HFFc6 (cell line): Measurements from ENCODE around the gene RGS9BP. TPM values are rescaled to one million over a fixed set of nuclear protein-coding genes. Genes with fewer than 3 reads are reported as not detected.
A peak's percentile ranks its signal among the peaks of the same experiment; 100 is the strongest.

Experiments
- DNase-seq: peaks from one replicate; pipeline ENCODE4 v3.0.0-alpha.2; 2018
- H3K27ac Mint-ChIP-seq: 2 replicates; pipeline ENCODE4 v1.8.0; 2020; ENCODE audit warnings: mild to moderate bottlenecking, mixed read lengths
- H3K27me3 Mint-ChIP-seq: 2 replicates; pipeline ENCODE4 v1.8.0; 2021; ENCODE audit warnings: mild to moderate bottlenecking, moderate library complexity, mixed read lengths; ENCODE audit not compliant: insufficient read depth
- H3K36me3 Mint-ChIP-seq: 2 replicates; pipeline ENCODE4 v1.8.0; 2021; ENCODE audit warnings: low read depth, mixed read lengths
- H3K4me1 Mint-ChIP-seq: 2 replicates; pipeline ENCODE4 v1.8.0; 2020; ENCODE audit warnings: low read depth, mixed read lengths
- H3K4me3 Mint-ChIP-seq: 2 replicates; pipeline ENCODE4 v1.8.0; 2020; ENCODE audit warnings: mild to moderate bottlenecking, moderate library complexity, mixed read lengths
- H3K9me3 Mint-ChIP-seq: 2 replicates; pipeline ENCODE4 v1.8.0; 2020; ENCODE audit warnings: mild to moderate bottlenecking, mixed read lengths
- CTCF ChIP-seq: fragments of 200-600 bp; sonication (generic); IDR thresholded peaks from 2 replicates; pipeline ENCODE4 v1.5.0; 2021; ENCODE audit warnings: antibody characterized with exemption, mild to moderate bottlenecking
- total RNA-seq, 6 experiments: library from RNA; stranded (reverse); fragmentation: NEBNext Ultra II Directional; extraction: Animal tissue kit (Norgen Biotek cat#: 25700); gene quantifications; 2 replicates in 1 of 6; 3 replicates in 5 of 6; pipeline ENCODE4 v1.2.3, GENCODE V29; 2021

RGS9BP gene
- total RNA-seq, 6 experiments from 2014 or later, result 0.16 to 0.38 (median 0.19) TPM

- no peak overlapping the region for H3K4me3 Mint-ChIP-seq
- H3K27me3 Mint-ChIP-seq, result no peaks in the 10 kb centered on the region; the same call in 1 of the 2 replicates
- no peak for TF ChIP-seq CTCF
- DNase-seq, result no peak
- peaks cover 12% of the 10 kb centered on the region; the same call in 1 of the 2 replicates for H3K4me1 Mint-ChIP-seq
- H3K36me3 Mint-ChIP-seq, result no peaks in the 10 kb centered on the region; the same call in 1 of the 2 replicates
- H3K27ac Mint-ChIP-seq, result no peak overlapping the region
- no peaks in the 10 kb centered on the region for H3K9me3 Mint-ChIP-seq
These were observed 17.6 kb upstream of the RGS9BP start for GRCh38 chr19:32658075-32658474.

GRCh38 chr19:32658527-32658926, 17.1 kb upstream of the RGS9BP start:
- Mint-ChIP-seq H3K9me3 (no peaks in the 10 kb centered on the region), H3K27ac (no peak overlapping the region), H3K4me3 (no peak overlapping the region), H3K27me3 (no peaks in the 10 kb centered on the region; the same call in 1 of the 2 replicates), H3K4me1 (peaks cover 14% of the 10 kb centered on the region; the same call in 1 of the 2 replicates), H3K36me3 (no peaks in the 10 kb centered on the region; the same call in 1 of the 2 replicates)
- DNase-seq, result no peak
- TF ChIP-seq CTCF, result no peak

- peaks cover 14% of the 10 kb centered on the region; the same call in 1 of the 2 replicates for H3K4me1 Mint-ChIP-seq
- H3K27ac Mint-ChIP-seq, result no peak overlapping the region
- no peak for DNase-seq
- no peak overlapping the region for H3K4me3 Mint-ChIP-seq
- no peaks in the 10 kb centered on the region for H3K27me3 Mint-ChIP-seq
- H3K36me3 Mint-ChIP-seq, result peaks cover 5% of the 10 kb centered on the region; the same call in 1 of the 2 replicates
- no peak for TF ChIP-seq CTCF
- no peaks in the 10 kb centered on the region for H3K9me3 Mint-ChIP-seq
These were observed 14.3 kb upstream of the RGS9BP start for GRCh38 chr19:32661318-32661717.

GRCh38 chr19:32662186-32662585, 13.5 kb upstream of the RGS9BP start:
- peak; percentile 17 for DNase-seq
- no peak overlapping the region for H3K4me3 Mint-ChIP-seq
- H3K36me3 Mint-ChIP-seq, result peaks cover 5% of the 10 kb centered on the region; the same call in 1 of the 2 replicates
- peaks cover 14% of the 10 kb centered on the region; the same call in 1 of the 2 replicates for H3K4me1 Mint-ChIP-seq
- no peaks in the 10 kb centered on the region for H3K9me3 Mint-ChIP-seq
- TF ChIP-seq CTCF, result no peak
- peak overlapping the region; percentile 76; the same call in 1 of the 2 replicates for H3K27ac Mint-ChIP-seq
- no peaks in the 10 kb centered on the region for H3K27me3 Mint-ChIP-seq

- Mint-ChIP-seq H3K27me3 (no peaks in the 10 kb centered on the region; the same call in 1 of the 2 replicates), H3K27ac (no peak overlapping the region), H3K36me3 (peaks cover 5% of the 10 kb centered on the region), H3K4me1 (peaks cover 31% of the 10 kb centered on the region), H3K9me3 (no peaks in the 10 kb centered on the region), H3K4me3 (no peak overlapping the region)
- no peak for TF ChIP-seq CTCF
- DNase-seq, result no peak
These were observed 9.6 kb upstream of the RGS9BP start for GRCh38 chr19:32666084-32666483.
